ENCODE results near the gene LMTK2.
A peak's percentile ranks its signal among the peaks of the same experiment; 100 is the strongest.

LMTK2 gene

GRCh38 chr7:98178762-98179490 is 72.3 kb downstream of the LMTK2 start:
- no peak for DNase-seq

- no peak for DNase-seq
Measured at GRCh38 chr7:98180751-98181150, 74.1 kb downstream of the LMTK2 start.

GRCh38 chr7:98185101-98185500 is 78.4 kb downstream of the LMTK2 start:
- no peak for DNase-seq

GRCh38 chr7:98186452-98187137 is 79.9 kb downstream of the LMTK2 start:
- DNase-seq = no peak

- DNase-seq = no peak
Measured at GRCh38 chr7:98187138-98187502, 80.5 kb downstream of the LMTK2 start.

- no peak for DNase-seq
Measured at GRCh38 chr7:98189559-98189958, 82.9 kb downstream of the LMTK2 start.

- DNase-seq = no peak
Measured at GRCh38 chr7:98191668-98192431, 85.2 kb downstream of the LMTK2 start.

GRCh38 chr7:98192781-98193457 is 86.3 kb downstream of the LMTK2 start:
- no peak for DNase-seq

- no peak for DNase-seq
Measured at GRCh38 chr7:98193474-98194180, 87.0 kb downstream of the LMTK2 start.

- DNase-seq = no peak
Measured at GRCh38 chr7:98194186-98194585, 87.5 kb downstream of the LMTK2 start.

- DNase-seq = no peak
Measured at GRCh38 chr7:98194672-98195457, 88.2 kb downstream of the LMTK2 start.

- no peak for DNase-seq
Measured at GRCh38 chr7:98196706-98197605, 90.3 kb downstream of the LMTK2 start.

GRCh38 chr7:98199131-98199530 is 92.5 kb downstream of the LMTK2 start:
- no peak for DNase-seq

- DNase-seq = no peak
Measured at GRCh38 chr7:98200364-98200763, 93.7 kb downstream of the LMTK2 start.

- peak; percentile 65 to 81 for DNase-seq
Measured at GRCh38 chr7:98202367-98203195, 95.9 kb downstream of the LMTK2 start.

GRCh38 chr7:98203261-98203963 is 96.8 kb downstream of the LMTK2 start:
- peak in 1 of 2 donors; percentile 24 for DNase-seq

GRCh38 chr7:98203964-98204605 is 97.4 kb downstream of the LMTK2 start:
- DNase-seq = no peak

GRCh38 chr7:98204670-98205069 is 98.0 kb downstream of the LMTK2 start:
- DNase-seq = no peak

All from CD4-positive, alpha-beta T cell treated with Interleukin-1 beta for 1 hour (primary cell).